ENCODE measurements around the gene RGS6. TPM values are rescaled to one million over a fixed set of nuclear protein-coding genes. Genes with fewer than 3 reads are reported as not detected.

Gene RGS6
- total and polyA plus RNA-seq, 2 of the 4 experiments (the other 2 are of a cell fraction) = not detected

DNA sequence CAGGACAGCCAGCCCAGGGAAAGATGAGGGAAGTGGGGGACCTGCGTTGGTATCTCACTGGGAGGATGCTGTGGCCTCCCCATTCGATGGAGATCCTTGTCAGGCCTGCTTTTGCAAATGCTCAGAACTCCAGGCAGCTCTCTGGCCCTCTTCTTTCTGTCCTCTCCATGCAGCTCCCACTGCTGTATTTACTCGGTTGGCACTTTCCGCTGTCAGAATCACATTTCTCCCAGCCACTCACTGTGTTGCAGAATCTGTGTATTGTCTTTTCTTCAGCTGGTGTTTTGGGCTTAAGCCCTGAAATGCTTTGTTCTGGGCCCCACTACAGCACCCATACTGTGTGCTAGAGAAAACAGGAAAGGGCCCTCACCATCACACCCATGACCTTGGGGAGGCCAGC, 401.1 kb downstream of the RGS6 start:
- no peak overlapping the region for H3K9ac ChIP-seq (ENCODE audit: low read depth, low read length)
- no peaks in the 10 kb centered on the region for H3K9me1 ChIP-seq (ENCODE audit: insufficient read depth, low read length)
- no peak overlapping the region for H4K5ac ChIP-seq (ENCODE audit: low read depth, low read length)
- DNase-seq (no peak), ATAC-seq (ENCODE audit: low read depth) (no peak)
- no peaks in the 10 kb centered on the region for H3K9me3 ChIP-seq (ENCODE audit: control insufficient read depth, insufficient read depth, low read length)
- no peaks in the 10 kb centered on the region for H3K79me1 ChIP-seq (ENCODE audit: low read depth in 1 of 2, low read length in 2 of 2)
- no peak overlapping the region for H2AK9ac ChIP-seq (replicated peaks; ENCODE audit: low read depth, low read length, poor library complexity)
- no peak overlapping the region for H3K4me3 ChIP-seq (ENCODE audit: insufficient read depth, low read depth, low read length)
- no TSS peak for BruUV-seq (replicated peaks)
- H2BK20ac ChIP-seq (ENCODE audit: low read depth, low read length) = no peak overlapping the region
- no peak overlapping the region for H3K18ac ChIP-seq (ENCODE audit: low read depth, low read length)
- H3K36me3 ChIP-seq (ENCODE audit: control insufficient read depth, insufficient read depth, low read length) = no peaks in the 10 kb centered on the region
- H3K14ac ChIP-seq (replicated peaks; ENCODE audit: low read depth, low read length) = no peak overlapping the region
- no peak overlapping the region for H2BK120ac ChIP-seq (ENCODE audit: low read depth, low read length)
- H2AK5ac ChIP-seq (ENCODE audit: low read depth, low read length) = no peak overlapping the region
- no peak overlapping the region for H2BK15ac ChIP-seq (ENCODE audit: low read depth, low read length)
- H3K27me3 ChIP-seq (ENCODE audit: control insufficient read depth, insufficient read depth, low read length) = no peaks in the 10 kb centered on the region
- H3K27ac ChIP-seq (ENCODE audit: insufficient read depth, low read length) = no peak overlapping the region
- WGBS, 2 experiments (ENCODE audit: extremely low coverage in 2 of 2, insufficient read length in 1 of 2) = no CpG with 5 or more reads among the region's 4 CpGs
- POLR2A ChIA-PET (ENCODE audit: unreplicated experiment) = no interaction called here
- H3K4ac ChIP-seq (ENCODE audit: low read depth, low read length) = no peak overlapping the region
- H4K20me1 ChIP-seq (ENCODE audit: insufficient read depth, low read length) = no peaks in the 10 kb centered on the region
- in situ Hi-C loops (cut with MboI; ENCODE audit: low sequenced_read_pairs) (no loop called here), intact Hi-C loops (cut with micrococcal nuclease) (no loop called here), dilution Hi-C loops (cut with HindIII; ENCODE audit: low sequenced_read_pairs, unreplicated experiment) (no loop called here)
- H3K4me2 ChIP-seq (ENCODE audit: low read depth, low read length) = no peak overlapping the region
- H4K91ac ChIP-seq (ENCODE audit: insufficient read depth, low read depth, low read length) = no peak overlapping the region
- no peak overlapping the region for H2BK5ac ChIP-seq (ENCODE audit: low read depth, low read length, poor library complexity, severe bottlenecking)
- H4K8ac ChIP-seq (ENCODE audit: low read depth in 2 of 2, low read length in 2 of 2) = no peak overlapping the region
- H2AFZ ChIP-seq (replicated peaks; ENCODE audit: low read length, poor library complexity) = no peak overlapping the region
- H3K4me1 ChIP-seq (ENCODE audit: control insufficient read depth, insufficient read depth, low read length) = no peaks in the 10 kb centered on the region
- CTCF ChIA-PET = no interaction called here
- H3K23ac ChIP-seq (ENCODE audit: low read depth, low read length) = no peak overlapping the region
- TF ChIP-seq, protein P1, sequence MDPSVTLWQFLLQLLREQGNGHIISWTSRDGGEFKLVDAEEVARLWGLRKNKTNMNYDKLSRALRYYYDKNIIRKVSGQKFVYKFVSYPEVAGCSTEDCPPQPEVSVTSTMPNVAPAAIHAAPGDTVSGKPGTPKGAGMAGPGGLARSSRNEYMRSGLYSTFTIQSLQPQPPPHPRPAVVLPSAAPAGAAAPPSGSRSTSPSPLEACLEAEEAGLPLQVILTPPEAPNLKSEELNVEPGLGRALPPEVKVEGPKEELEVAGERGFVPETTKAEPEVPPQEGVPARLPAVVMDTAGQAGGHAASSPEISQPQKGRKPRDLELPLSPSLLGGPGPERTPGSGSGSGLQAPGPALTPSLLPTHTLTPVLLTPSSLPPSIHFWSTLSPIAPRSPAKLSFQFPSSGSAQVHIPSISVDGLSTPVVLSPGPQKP (IDR thresholded peaks at IDR 0.05; ENCODE audit: borderline replicate concordance, low read depth, low read length) = no peak
- H3K56ac ChIP-seq (ENCODE audit: extremely low read depth, insufficient read depth, low read length) = no peak overlapping the region
